Measurements from ENCODE around the gene PMAIP1.
A peak's percentile ranks its signal among the peaks of the same experiment; 100 is the strongest.
"Not testable (repeated sequence)": the region's sequence is repeated elsewhere in the genome, so short reads cannot be mapped to it uniquely, and the experiment has no call there.

Gene PMAIP1

GRCh38 chr18:59885579-59886163, 14.1 kb upstream of the PMAIP1 start:
- DNase-seq = no peak

- not testable (repeated sequence) for DNase-seq
Measured at GRCh38 chr18:59886399-59886798, 13.4 kb upstream of the PMAIP1 start.

DNA sequence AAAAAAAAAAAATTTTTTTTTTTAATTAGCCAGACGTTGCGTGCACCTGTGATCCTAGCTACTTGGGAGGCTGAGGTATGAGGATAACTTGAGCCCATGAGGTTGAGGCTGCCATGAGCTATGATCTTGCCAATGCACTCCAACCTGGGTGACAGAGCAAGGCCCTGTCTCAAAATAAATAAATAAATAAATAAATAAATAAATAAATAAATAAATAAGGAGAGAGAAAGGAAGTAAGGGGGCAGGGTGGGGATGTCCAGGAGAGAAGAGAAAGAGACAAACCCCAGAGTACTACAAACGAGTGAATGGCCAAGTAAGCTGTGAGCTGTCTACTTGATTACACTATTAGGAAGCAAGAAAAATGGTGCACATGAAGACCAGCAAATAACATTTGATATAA, 7.7 kb upstream of the PMAIP1 start:
- DNase-seq = no peak

GRCh38 chr18:59893971-59894370, 5.8 kb upstream of the PMAIP1 start:
- no peak for DNase-seq

- no peak for DNase-seq
Measured at GRCh38 chr18:59897321-59897954, 2.4 kb upstream of the PMAIP1 start.

DNA sequence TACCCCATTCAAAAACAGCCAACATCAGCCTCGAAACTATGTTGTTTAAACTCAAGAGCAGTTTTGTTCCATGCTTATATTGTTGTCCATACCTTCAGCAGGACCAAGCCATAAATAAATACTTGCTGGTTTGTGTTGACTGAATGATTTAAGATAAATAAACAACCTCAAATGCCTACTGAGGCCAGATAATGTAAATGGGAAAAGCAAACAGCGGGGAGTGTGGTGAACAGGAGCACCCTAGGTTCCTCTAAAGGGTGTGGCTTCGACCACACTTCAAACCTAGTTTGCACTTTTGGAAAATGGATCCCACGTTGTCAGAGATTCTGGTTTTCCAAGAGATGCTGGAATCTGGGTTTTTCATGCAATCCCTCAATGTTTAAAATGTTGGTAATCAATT, 1.7 kb upstream of the PMAIP1 start:
- no peak for DNase-seq

DNA sequence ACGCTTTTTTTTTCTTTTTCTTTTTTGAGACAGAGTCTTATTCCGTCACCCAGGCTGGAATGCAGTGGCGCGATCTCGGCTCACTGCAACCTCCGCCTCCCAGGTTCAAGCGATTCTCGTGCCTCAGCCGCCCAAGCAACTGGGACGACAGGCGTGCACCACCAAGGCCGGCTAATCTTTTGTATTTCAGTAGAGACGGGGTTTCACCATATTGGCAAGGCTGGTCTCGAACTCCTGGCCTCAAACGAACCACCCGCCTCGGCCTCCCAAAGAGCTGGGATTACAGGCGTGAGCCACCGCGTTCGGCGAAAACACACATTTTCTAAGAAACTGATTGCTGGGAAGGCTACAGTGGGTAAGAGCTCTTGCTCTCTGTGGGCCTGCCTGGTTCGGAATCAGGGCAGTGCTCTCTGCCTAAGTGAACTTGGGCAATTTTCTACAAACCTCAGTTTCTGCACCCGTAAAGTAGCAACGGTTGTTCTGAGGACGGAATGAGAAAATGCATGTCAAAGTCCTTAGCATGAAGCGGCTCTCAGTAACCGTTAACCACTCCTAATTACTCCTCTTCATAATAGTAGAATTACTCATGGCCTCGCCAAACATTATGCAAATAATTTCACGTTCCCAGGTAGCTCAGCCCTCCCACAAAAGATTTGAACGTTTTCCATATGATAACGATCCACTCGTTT, 1.0 kb upstream of the PMAIP1 start:
- DNase-seq = no peak

GRCh38 chr18:59900222-59901128, 679 bp downstream of the PMAIP1 start:
- DNase-seq = peak; percentile 51

DNA sequence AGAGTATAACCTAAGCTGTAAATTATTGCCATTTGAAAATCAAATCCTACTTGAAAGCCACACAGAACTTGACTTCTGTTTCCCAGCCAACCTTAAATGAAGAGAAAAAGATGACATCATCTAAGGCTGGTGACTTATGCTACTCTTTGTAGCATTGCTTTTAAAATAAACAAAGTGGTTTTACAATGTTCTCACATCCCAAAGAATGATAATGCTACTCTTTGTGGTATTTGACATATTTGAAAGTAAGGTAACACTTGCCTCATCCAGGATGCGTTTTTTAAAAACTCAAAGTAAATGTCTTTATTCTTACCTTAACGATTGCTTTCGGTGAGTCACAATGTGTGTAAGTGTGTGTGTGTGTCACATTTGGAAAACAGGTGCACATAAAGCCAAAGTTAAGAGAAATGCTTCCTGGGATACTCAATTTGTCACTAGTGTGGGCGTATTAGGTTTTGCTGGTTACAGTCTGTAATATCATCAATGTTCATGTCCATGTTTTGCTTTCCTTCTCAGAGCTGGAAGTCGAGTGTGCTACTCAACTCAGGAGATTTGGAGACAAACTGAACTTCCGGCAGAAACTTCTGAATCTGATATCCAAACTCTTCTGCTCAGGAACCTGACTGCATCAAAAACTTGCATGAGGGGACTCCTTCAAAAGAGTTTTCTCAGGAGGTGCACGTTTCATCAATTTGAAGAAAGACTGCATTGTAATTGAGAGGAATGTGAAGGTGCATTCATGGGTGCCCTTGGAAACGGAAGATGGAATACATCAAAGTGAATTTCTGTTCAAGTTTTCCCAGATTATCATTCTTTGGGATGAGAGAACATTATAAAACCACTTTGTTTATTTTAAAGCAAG, 2.6 kb downstream of the PMAIP1 start:
- no peak for DNase-seq

- no peak for DNase-seq
Measured at GRCh38 chr18:59902993-59903610, 3.3 kb downstream of the PMAIP1 start.

DNA sequence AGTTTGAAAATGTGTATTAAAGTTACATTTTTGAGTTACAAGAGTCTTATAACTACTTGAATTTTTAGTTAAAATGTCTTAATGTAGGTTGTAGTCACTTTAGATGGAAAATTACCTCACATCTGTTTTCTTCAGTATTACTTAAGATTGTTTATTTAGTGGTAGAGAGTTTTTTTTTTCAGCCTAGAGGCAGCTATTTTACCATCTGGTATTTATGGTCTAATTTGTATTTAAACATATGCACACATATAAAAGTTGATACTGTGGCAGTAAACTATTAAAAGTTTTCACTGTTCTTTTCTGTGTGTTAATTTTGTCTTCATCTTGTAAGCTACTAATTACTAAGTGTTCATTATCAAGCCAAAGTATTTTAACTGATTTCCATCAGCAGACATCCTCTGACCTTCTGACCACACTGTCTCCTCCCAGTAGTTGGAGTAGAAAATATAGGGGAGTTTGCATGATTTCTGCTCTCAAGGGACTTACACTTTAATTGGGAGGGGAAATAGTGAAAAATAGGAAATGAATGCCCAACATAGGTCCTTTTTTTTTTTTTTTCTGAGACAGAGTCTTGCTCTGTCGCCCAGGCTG, 4.3 kb downstream of the PMAIP1 start:
- no peak for DNase-seq

- no peak for DNase-seq
Measured at GRCh38 chr18:59905686-59906091, 5.9 kb downstream of the PMAIP1 start.

DNA sequence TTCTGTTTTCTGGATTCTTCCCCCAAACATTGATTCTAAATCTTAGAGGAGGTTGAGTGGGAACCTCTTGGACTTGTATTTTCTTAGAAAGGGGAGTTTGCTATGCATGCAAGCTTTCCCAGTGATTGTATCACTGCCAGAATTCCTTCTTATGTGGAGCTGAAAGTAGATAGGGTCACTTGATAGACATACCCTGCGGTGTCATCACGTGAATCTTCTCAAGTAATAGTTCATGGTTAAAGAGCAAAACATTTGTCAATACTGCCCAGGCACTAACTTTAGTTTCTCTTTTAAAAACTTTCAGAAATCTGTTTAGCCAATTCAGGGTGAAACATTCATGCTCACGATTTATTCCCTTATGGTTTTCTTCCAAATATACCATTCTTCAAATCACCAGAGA, 6.4 kb downstream of the PMAIP1 start:
- DNase-seq = no peak

DNA sequence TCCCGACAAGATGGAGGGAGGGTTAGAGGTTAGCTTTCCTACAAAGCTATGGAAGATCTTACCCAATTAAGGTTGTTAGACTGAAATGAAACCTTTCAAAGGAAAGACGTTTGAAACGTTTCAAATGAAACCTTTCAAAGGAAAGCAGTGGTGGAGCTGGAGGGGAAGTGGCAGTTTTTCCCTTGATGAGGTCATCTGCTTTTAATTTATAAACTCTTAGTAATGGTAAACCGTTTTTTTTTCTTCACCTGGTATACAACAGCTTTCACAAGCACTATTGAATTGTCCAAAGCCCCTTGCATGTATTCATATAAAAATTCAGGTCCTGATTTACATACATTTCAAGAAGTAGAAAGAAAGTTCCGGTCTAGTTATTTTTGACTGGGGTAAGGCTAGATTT, 7.4 kb downstream of the PMAIP1 start:
- no peak for DNase-seq

GRCh38 chr18:59907660-59908059, 7.9 kb downstream of the PMAIP1 start:
- DNase-seq = no peak

DNA sequence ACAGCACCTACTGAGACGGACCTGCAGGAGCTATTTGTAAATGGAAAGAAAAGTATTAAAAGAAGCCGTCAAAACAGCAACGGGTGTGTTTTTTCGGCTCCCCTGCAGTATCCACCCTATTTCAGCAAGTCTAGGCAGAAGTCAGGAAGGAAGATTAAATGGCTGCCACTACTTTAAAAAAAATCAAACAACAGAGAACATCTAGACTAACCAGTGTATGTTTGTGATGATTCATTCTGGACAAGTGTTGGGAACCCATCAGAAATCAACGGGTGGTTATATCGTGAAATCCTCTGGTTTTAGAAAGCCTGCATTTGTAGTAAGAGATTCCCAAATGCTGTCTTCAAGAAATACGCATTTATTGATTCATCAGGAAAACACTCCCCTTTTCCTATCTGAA, 9.0 kb downstream of the PMAIP1 start:
- DNase-seq = no peak

- DNase-seq = no peak
Measured at GRCh38 chr18:59909289-59910036, 9.7 kb downstream of the PMAIP1 start.

- DNase-seq = no peak
Measured at GRCh38 chr18:59910967-59911366, 11.2 kb downstream of the PMAIP1 start.

DNA sequence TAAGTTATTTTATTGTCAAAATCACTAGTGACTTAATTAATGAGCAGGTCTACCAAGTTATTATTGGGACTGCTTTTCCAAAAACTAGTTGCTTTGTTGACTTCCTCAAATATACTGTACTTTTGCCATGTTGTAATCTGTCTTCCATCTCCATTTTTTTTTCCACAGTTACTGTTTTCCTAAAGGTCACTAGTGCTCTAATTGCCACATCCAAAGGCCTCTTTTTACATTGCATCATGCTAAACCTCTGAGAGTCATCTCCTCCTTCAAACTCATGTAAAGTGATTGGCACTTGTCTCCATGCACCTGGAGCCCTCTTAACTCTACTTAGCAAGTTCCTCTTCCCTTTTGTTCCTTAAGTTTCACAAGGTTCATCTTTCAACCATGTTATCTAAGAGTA, 11.8 kb downstream of the PMAIP1 start:
- DNase-seq = no peak

DNA sequence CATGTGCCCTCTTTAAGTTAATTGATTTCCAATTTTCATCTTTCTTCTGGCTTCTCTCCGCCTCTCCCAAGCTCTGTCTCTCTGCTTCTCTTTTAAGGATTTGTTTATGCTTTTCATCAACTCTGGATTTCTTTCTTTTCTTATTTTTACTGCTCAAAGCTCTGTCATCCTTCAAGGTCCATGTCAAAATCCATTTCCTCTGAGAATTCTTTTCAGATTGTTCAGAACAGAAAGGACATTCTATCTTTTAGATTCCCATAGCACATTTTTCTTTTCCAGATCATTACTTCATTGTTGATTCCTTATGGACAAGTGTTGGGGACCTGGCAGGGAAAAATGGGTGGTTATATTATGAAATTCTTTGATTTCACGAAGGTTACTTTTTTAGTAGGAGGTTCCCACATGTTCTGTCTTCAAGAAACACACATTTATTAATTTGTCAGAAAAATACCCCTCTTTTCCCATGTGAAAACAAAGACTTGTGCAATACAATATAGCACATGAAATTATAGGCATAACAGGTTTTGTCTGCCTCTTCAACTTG, 12.3 kb downstream of the PMAIP1 start:
- no peak for DNase-seq

DNA sequence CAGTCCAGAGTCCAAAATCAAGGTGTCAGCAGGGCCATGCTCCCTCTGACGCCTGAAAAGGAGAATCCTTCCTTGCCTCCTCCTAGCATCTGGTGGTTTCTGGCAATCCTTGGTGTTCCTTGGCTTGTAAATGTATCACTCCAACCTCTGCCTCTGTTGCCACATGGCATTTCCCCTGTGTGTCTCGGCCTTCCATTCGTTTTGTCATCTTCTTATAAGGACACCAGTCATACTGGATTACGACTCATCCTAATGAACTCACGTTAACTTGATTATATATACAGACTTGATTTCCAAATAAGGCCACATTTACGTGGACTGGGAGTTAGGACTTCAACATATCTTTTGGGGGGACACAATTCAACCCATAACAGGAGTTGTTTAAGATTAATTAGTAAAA, 15.8 kb downstream of the PMAIP1 start:
- DNase-seq = no peak

Data from NCI-H2107 (cell line).